GM12864 (cell line): ENCODE data around the gene DNAJC11.
A peak's percentile ranks its signal among the peaks of the same experiment; 100 is the strongest.

Experiments used
- DNase-seq: peaks from one replicate; pipeline ENCODE4 v3.0.0-alpha.2; 2011; ENCODE audit warnings: low read depth
- H3K4me3 ChIP-seq: 2 replicates; pipeline ENCODE4 v1.5.1; 2011; ENCODE audit warnings: mild to moderate bottlenecking, low read depth, low read length, control low read depth
- CTCF ChIP-seq: IDR thresholded peaks from 2 replicates; pipeline ENCODE4 v1.5.1; 2011; ENCODE audit warnings: low read depth, mild to moderate bottlenecking, moderate library complexity, low read length, control low read depth, inconsistent platforms; ENCODE audit errors: missing control alignments

The DNAJC11 gene

GRCh38 chr1:6732942-6733341, 31.3 kb upstream of the DNAJC11 start:
- no peak overlapping the region for H3K4me3 ChIP-seq
- TF ChIP-seq CTCF, result no peak
- DNase-seq, result no peak

- no peak for DNase-seq
- no peak overlapping the region for H3K4me3 ChIP-seq
- TF ChIP-seq CTCF, result no peak
Observed at GRCh38 chr1:6731905-6732304, 30.3 kb upstream of the DNAJC11 start.

- no peak for DNase-seq
- H3K4me3 ChIP-seq, result no peak overlapping the region
- no peak for TF ChIP-seq CTCF
Observed at GRCh38 chr1:6730880-6731279, 29.3 kb upstream of the DNAJC11 start.

- H3K4me3 ChIP-seq, result no peak overlapping the region
- TF ChIP-seq CTCF, result no peak
- no peak for DNase-seq
Observed at GRCh38 chr1:6730473-6730872, 28.9 kb upstream of the DNAJC11 start.

GRCh38 chr1:6727535-6727934, 25.9 kb upstream of the DNAJC11 start:
- no peak overlapping the region for H3K4me3 ChIP-seq
- DNase-seq, result peak; percentile 18
- peak; percentile 81 for TF ChIP-seq CTCF

- H3K4me3 ChIP-seq, result no peak overlapping the region
- no peak for TF ChIP-seq CTCF
- no peak for DNase-seq
Observed at GRCh38 chr1:6726253-6726652, 24.6 kb upstream of the DNAJC11 start.

- DNase-seq, result no peak
- no peak for TF ChIP-seq CTCF
- no peak overlapping the region for H3K4me3 ChIP-seq
Observed at GRCh38 chr1:6724517-6725141, 23.0 kb upstream of the DNAJC11 start.
